Mesothelial cell of epicardium (in vitro differentiated cells): ENCODE measurements around the gene FCMR. TPM values are rescaled to one million over a fixed set of nuclear protein-coding genes. Genes with fewer than 3 reads are reported as not detected.

Experiments used
- DNase-seq, 2 experiments: peaks; one replicate each; pipeline ENCODE4 v3.0.0; 2021; ENCODE audit warnings: low spot score in 2 of 2; ENCODE audit not compliant: unreplicated experiment in 2 of 2
- H3K27ac Mint-ChIP-seq: 2 replicates; pipeline ENCODE4 v1.8.0; 2021; ENCODE audit warnings: mixed read lengths
- H3K27me3 Mint-ChIP-seq: 2 replicates; pipeline ENCODE4 v1.8.0; 2021; ENCODE audit warnings: low read depth, mixed read lengths
- H3K36me3 Mint-ChIP-seq: 2 replicates; pipeline ENCODE4 v1.8.0; 2021; ENCODE audit warnings: mixed read lengths
- H3K4me1 Mint-ChIP-seq: 2 replicates; pipeline ENCODE4 v1.8.0; 2021; ENCODE audit warnings: mixed read lengths
- H3K4me3 Mint-ChIP-seq: 2 replicates; pipeline ENCODE4 v1.8.0; 2021; ENCODE audit warnings: mild to moderate bottlenecking, moderate library complexity, mixed read lengths
- H3K9me3 Mint-ChIP-seq: 2 replicates; pipeline ENCODE4 v1.8.0; 2021; ENCODE audit warnings: mixed read lengths
- CTCF ChIP-seq: fragments of 200-600 bp; sonication (generic); IDR thresholded peaks from one replicate; pipeline ENCODE4 v1.5.0; 2021; ENCODE audit warnings: antibody characterized with exemption; ENCODE audit not compliant: unreplicated experiment
- total RNA-seq: library from RNA; stranded (reverse); gene quantifications from 3 replicates; pipeline ENCODE4 v1.2.1, GENCODE V29; 2021

FCMR gene
- total RNA-seq, 1 donor from 2014 or later, result not detected

DNA sequence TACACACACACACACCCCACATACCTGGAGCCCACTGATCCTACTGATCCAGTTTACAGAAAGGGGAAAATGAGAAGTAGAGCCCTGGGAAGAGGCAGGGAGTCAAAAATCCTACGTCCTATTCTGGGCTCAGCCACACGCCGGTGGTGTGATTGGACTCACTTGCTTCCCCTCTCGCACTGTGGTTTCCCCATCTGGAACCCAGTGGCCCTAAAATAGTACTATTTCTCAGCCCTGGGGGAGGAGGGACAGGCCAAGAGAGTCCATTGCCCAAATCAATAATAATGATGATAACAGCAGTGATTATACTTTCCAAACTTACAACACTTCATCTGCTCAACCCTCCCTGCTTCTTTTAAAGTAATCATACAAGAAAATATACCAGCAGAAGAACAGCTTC lies 27.5 kb upstream of the FCMR start:
- Mint-ChIP-seq H3K27me3 (peaks cover 51% of the 10 kb centered on the region), H3K36me3 (no peaks in the 10 kb centered on the region), H3K4me1 (peaks cover 5% of the 10 kb centered on the region), H3K9me3 (peaks cover 5% of the 10 kb centered on the region), H3K4me3 (no peak overlapping the region), H3K27ac (no peak overlapping the region)
- TF ChIP-seq CTCF, result no peak
- DNase-seq, result no peak

DNA sequence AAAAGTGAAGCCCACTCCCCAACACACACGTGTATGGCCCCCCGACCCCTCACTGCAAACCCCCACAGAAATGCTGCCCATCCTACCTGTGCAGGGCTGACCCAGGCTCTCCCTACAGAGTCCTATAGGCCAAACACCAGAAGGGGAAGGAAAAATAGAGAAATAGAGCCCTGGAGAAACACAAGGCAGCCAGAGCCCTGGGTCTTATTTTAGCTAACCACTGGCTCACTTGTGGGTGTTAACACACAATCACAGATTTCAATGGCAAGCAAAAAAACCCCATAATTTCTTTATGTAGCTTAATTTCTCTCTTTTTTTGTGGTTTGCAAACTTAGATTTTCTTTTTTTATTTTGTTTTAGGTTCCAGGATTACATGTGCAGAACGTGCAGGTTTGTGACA lies 25.5 kb upstream of the FCMR start:
- Mint-ChIP-seq H3K27me3 (peaks cover 70% of the 10 kb centered on the region), H3K4me3 (no peak overlapping the region), H3K9me3 (peaks cover 5% of the 10 kb centered on the region), H3K4me1 (peaks cover 2% of the 10 kb centered on the region), H3K36me3 (no peaks in the 10 kb centered on the region), H3K27ac (no peak overlapping the region)
- DNase-seq, result no peak
- TF ChIP-seq CTCF, result no peak

DNA sequence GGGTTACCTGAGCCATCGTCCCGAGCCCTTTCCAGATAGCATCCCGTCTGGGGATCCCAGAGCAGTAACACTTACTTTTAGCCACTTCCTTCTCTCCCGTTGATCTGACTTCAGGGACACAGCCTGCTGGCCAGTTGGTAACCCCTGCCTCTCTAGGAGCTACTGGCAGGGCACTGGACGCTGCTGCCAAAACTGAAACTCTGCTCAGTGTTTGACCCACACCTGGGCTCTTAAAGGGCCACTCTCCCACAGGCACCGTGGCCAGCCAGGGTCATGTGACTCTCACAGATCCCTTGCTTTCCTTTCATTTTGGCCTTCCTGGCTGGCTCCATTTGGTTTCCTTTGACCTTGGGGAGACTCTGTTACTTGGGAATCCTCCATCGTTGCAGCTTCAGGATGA lies 24.5 kb upstream of the FCMR start, which contains the start of gene PIGR:
Gene PIGR (minus strand): TSS at position 206 of the 400 bp plus-strand sequence. CDS start 5,935 bp downstream, outside the sequence.
- no peak for TF ChIP-seq CTCF
- no peak for DNase-seq
- no peak within 1 kb of the TSS for H3K4me3 Mint-ChIP-seq
- H3K27ac Mint-ChIP-seq, result no peak within 1 kb of the TSS
- H3K36me3 Mint-ChIP-seq, result no peaks in the 10 kb centered on the region
- peaks cover 5% of the 10 kb centered on the region for H3K9me3 Mint-ChIP-seq
- peaks cover 6% of the 10 kb centered on the region for H3K4me1 Mint-ChIP-seq
- peaks cover 80% of the 10 kb centered on the region for H3K27me3 Mint-ChIP-seq

- peaks cover 6% of the 10 kb centered on the region for H3K4me1 Mint-ChIP-seq
- no peaks in the 10 kb centered on the region for H3K36me3 Mint-ChIP-seq
- H3K9me3 Mint-ChIP-seq, result peaks cover 5% of the 10 kb centered on the region
- peaks cover 83% of the 10 kb centered on the region for H3K27me3 Mint-ChIP-seq
- no peak for TF ChIP-seq CTCF
- H3K4me3 Mint-ChIP-seq, result no peak overlapping the region
- no peak for DNase-seq
- no peak overlapping the region for H3K27ac Mint-ChIP-seq
These were observed 24.0 kb upstream of the FCMR start for GRCh38 chr1:206945779-206946178.

- H3K4me3 Mint-ChIP-seq, result no peak overlapping the region
- no peaks in the 10 kb centered on the region for H3K9me3 Mint-ChIP-seq
- no peak for TF ChIP-seq CTCF
- H3K36me3 Mint-ChIP-seq, result no peaks in the 10 kb centered on the region
- no peak overlapping the region for H3K27ac Mint-ChIP-seq
- H3K4me1 Mint-ChIP-seq, result peaks cover 6% of the 10 kb centered on the region
- DNase-seq, result no peak
- H3K27me3 Mint-ChIP-seq, result peaks cover 85% of the 10 kb centered on the region
These were observed 23.0 kb upstream of the FCMR start for GRCh38 chr1:206944703-206945102.

GRCh38 chr1:206941766-206942418 lies 20.2 kb upstream of the FCMR start:
- H3K9me3 Mint-ChIP-seq, result no peaks in the 10 kb centered on the region
- peaks cover 4% of the 10 kb centered on the region for H3K4me1 Mint-ChIP-seq
- DNase-seq, result no peak
- H3K4me3 Mint-ChIP-seq, result no peak overlapping the region
- no peak for TF ChIP-seq CTCF
- H3K36me3 Mint-ChIP-seq, result no peaks in the 10 kb centered on the region
- H3K27me3 Mint-ChIP-seq, result peaks cover 77% of the 10 kb centered on the region
- H3K27ac Mint-ChIP-seq, result no peak overlapping the region
